ENCODE results near the gene CACFD1. TPM values are rescaled to one million over a fixed set of nuclear protein-coding genes. Genes with fewer than 3 reads are reported as not detected.

Gene CACFD1
- polyA plus RNA-seq, 1 donor from 2014 or later = 75.4 TPM

DNA sequence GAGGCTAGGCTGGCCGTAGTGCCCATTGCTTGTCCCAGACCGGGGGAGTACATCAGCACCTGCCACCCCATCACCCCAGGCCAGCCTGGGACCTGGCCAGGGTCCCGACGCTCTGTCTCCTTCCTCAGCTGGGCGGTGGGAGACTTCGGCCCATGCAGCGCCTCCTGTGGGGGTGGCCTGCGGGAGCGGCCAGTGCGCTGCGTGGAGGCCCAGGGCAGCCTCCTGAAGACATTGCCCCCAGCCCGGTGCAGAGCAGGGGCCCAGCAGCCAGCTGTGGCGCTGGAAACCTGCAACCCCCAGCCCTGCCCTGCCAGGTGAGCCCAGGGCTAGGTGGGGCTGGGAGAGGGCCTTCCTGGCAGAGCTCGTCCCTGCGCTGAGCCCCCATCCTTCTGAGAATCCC lies 16.5 kb upstream of the CACFD1 start:
- no peak overlapping the region for H3K9ac ChIP-seq (ENCODE audit: low read length)
- H4K20me1 ChIP-seq (ENCODE audit: insufficient read depth) = no peaks in the 10 kb centered on the region
- no peak overlapping the region for H3K27ac ChIP-seq (ENCODE audit: low read length)
- H3K36me3 ChIP-seq (ENCODE audit: insufficient read depth, low read length) = no peaks in the 10 kb centered on the region
- no peak overlapping the region for H2AFZ ChIP-seq (ENCODE audit: low read depth, low read length)
- H3K4me2 ChIP-seq (ENCODE audit: low read length) = no peak overlapping the region
- no peak overlapping the region for H3K4me3 ChIP-seq (ENCODE audit: low read length)
- no peaks in the 10 kb centered on the region for H3F3A ChIP-seq (ENCODE audit: insufficient read depth, low read length, poor library complexity, severe bottlenecking)
- H3K9me2 ChIP-seq (ENCODE audit: insufficient read depth, low read length) = no peaks in the 10 kb centered on the region
- H3K9me3 ChIP-seq (ENCODE audit: low read length) = no peaks in the 10 kb centered on the region
- TF ChIP-seq TAF1 (IDR thresholded peaks at IDR 0.05; ENCODE audit: low read depth) (no peak), SMC3 (conservative IDR thresholded peaks at IDR 0.05; ENCODE audit: poor library complexity) (no peak), POLR2AphosphoS5 (IDR thresholded peaks at IDR 0.05) (no peak), EP300 (conservative IDR thresholded peaks at IDR 0.05; ENCODE audit: poor library complexity, severe bottlenecking) (no peak), EZH2 (IDR thresholded peaks at IDR 0.05; ENCODE audit: borderline replicate concordance, insufficient read depth, low read length, poor library complexity, severe bottlenecking) (no peak), RAD21 (conservative IDR thresholded peaks at IDR 0.05) (no peak), MXI1 (conservative IDR thresholded peaks at IDR 0.05; ENCODE audit: poor library complexity, severe bottlenecking) (no peak)
- TF ChIP-seq, protein P1, sequence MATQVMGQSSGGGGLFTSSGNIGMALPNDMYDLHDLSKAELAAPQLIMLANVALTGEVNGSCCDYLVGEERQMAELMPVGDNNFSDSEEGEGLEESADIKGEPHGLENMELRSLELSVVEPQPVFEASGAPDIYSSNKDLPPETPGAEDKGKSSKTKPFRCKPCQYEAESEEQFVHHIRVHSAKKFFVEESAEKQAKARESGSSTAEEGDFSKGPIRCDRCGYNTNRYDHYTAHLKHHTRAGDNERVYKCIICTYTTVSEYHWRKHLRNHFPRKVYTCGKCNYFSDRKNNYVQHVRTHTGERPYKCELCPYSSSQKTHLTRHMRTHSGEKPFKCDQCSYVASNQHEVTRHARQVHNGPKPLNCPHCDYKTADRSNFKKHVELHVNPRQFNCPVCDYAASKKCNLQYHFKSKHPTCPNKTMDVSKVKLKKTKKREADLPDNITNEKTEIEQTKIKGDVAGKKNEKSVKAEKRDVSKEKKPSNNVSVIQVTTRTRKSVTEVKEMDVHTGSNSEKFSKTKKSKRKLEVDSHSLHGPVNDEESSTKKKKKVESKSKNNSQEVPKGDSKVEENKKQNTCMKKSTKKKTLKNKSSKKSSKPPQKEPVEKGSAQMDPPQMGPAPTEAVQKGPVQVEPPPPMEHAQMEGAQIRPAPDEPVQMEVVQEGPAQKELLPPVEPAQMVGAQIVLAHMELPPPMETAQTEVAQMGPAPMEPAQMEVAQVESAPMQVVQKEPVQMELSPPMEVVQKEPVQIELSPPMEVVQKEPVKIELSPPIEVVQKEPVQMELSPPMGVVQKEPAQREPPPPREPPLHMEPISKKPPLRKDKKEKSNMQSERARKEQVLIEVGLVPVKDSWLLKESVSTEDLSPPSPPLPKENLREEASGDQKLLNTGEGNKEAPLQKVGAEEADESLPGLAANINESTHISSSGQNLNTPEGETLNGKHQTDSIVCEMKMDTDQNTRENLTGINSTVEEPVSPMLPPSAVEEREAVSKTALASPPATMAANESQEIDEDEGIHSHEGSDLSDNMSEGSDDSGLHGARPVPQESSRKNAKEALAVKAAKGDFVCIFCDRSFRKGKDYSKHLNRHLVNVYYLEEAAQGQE (IDR thresholded peaks at IDR 0.05; ENCODE audit: borderline replicate concordance) = no peak
- TF ChIP-seq, protein P2, sequence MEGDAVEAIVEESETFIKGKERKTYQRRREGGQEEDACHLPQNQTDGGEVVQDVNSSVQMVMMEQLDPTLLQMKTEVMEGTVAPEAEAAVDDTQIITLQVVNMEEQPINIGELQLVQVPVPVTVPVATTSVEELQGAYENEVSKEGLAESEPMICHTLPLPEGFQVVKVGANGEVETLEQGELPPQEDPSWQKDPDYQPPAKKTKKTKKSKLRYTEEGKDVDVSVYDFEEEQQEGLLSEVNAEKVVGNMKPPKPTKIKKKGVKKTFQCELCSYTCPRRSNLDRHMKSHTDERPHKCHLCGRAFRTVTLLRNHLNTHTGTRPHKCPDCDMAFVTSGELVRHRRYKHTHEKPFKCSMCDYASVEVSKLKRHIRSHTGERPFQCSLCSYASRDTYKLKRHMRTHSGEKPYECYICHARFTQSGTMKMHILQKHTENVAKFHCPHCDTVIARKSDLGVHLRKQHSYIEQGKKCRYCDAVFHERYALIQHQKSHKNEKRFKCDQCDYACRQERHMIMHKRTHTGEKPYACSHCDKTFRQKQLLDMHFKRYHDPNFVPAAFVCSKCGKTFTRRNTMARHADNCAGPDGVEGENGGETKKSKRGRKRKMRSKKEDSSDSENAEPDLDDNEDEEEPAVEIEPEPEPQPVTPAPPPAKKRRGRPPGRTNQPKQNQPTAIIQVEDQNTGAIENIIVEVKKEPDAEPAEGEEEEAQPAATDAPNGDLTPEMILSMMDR (IDR thresholded peaks at IDR 0.05; ENCODE audit: poor library complexity, severe bottlenecking) = no peak
- H3K27me3 ChIP-seq (ENCODE audit: insufficient read depth, low read depth, low read length) = no peaks in the 10 kb centered on the region
- H3K79me2 ChIP-seq (replicated peaks; ENCODE audit: insufficient read depth, low read length) = no peaks in the 10 kb centered on the region

DNA sequence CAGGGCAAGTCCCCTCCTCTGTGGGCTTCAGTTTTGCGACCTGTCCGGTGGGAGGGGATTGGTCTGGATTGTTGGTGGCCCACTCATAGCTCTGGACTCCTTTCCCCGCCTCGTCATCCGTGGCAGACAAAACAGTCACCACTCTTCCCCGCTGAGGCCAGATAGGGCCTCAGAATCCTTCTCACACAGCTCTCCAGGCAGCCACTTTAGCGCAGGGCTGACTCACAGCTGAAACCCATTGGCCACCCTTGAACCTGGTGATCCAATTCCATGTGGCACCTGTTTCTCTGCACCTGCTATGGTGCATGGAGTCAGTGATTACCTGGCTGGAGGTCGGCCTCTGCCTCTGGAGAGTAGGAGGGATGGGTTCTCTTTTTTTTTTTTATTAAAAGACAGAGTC lies 15.8 kb upstream of the CACFD1 start:
- Histone ChIP-seq H3K27ac (ENCODE audit: low read length) (no peak overlapping the region), H2AFZ (ENCODE audit: low read depth, low read length) (no peak overlapping the region), H3K79me2 (replicated peaks; ENCODE audit: insufficient read depth, low read length) (no peaks in the 10 kb centered on the region), H3K9me3 (ENCODE audit: low read length) (no peaks in the 10 kb centered on the region), H3K9ac (ENCODE audit: low read length) (no peak overlapping the region), H3F3A (ENCODE audit: insufficient read depth, low read length, poor library complexity, severe bottlenecking) (no peaks in the 10 kb centered on the region), H4K20me1 (ENCODE audit: insufficient read depth) (no peaks in the 10 kb centered on the region), H3K4me3 (ENCODE audit: low read length) (no peak overlapping the region), H3K27me3 (ENCODE audit: insufficient read depth, low read depth, low read length) (no peaks in the 10 kb centered on the region), H3K36me3 (ENCODE audit: insufficient read depth, low read length) (no peaks in the 10 kb centered on the region), H3K4me2 (ENCODE audit: low read length) (no peak overlapping the region), H3K9me2 (ENCODE audit: insufficient read depth, low read length) (no peaks in the 10 kb centered on the region)
- no peak for TF ChIP-seq TAF1 (IDR thresholded peaks at IDR 0.05; ENCODE audit: low read depth)
- TF ChIP-seq EZH2 (IDR thresholded peaks at IDR 0.05; ENCODE audit: borderline replicate concordance, insufficient read depth, low read length, poor library complexity, severe bottlenecking) = no peak
- TF ChIP-seq, protein P1 (IDR thresholded peaks at IDR 0.05; ENCODE audit: borderline replicate concordance) = no peak
- no peak for TF ChIP-seq MXI1 (conservative IDR thresholded peaks at IDR 0.05; ENCODE audit: poor library complexity, severe bottlenecking)
- no peak for TF ChIP-seq RAD21 (conservative IDR thresholded peaks at IDR 0.05)
- TF ChIP-seq, protein P2 (IDR thresholded peaks at IDR 0.05; ENCODE audit: poor library complexity, severe bottlenecking) = no peak
- TF ChIP-seq SMC3 (conservative IDR thresholded peaks at IDR 0.05; ENCODE audit: poor library complexity) = no peak
- no peak for TF ChIP-seq POLR2AphosphoS5 (IDR thresholded peaks at IDR 0.05)
- no peak for TF ChIP-seq EP300 (conservative IDR thresholded peaks at IDR 0.05; ENCODE audit: poor library complexity, severe bottlenecking)
